ENCODE measurements around the gene RAB3GAP1.

Gene RAB3GAP1

DNA sequence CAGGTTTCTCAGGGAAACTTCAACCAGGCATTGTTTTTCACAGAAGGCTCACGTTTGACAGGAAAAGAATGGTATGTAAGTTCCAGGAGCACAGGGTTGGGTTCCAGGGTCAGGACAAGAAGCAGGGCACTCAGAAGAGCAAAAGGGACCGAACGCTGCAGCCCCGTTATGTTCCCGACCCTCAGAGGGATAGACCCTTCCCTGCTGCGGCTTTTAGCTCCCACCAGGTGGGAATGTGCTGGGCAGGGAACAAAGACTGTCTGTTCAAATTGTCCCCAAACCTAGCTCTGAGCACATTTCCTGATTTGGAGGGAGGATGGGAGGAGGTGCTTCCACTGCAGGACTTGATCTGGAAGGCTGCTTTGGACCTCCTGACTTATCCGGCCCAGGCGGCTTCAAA is 130.1 kb downstream of the RAB3GAP1 start:
- no peak overlapping the region for H3K4me3 ChIP-seq (ENCODE audit: low read depth, low read length)
- TF ChIP-seq, protein P1, sequence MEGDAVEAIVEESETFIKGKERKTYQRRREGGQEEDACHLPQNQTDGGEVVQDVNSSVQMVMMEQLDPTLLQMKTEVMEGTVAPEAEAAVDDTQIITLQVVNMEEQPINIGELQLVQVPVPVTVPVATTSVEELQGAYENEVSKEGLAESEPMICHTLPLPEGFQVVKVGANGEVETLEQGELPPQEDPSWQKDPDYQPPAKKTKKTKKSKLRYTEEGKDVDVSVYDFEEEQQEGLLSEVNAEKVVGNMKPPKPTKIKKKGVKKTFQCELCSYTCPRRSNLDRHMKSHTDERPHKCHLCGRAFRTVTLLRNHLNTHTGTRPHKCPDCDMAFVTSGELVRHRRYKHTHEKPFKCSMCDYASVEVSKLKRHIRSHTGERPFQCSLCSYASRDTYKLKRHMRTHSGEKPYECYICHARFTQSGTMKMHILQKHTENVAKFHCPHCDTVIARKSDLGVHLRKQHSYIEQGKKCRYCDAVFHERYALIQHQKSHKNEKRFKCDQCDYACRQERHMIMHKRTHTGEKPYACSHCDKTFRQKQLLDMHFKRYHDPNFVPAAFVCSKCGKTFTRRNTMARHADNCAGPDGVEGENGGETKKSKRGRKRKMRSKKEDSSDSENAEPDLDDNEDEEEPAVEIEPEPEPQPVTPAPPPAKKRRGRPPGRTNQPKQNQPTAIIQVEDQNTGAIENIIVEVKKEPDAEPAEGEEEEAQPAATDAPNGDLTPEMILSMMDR (IDR thresholded peaks at IDR 0.05; ENCODE audit: low read depth, low read length, missing control alignments), result no peak
- no peak for DNase-seq (ENCODE audit: low read depth)

DNA sequence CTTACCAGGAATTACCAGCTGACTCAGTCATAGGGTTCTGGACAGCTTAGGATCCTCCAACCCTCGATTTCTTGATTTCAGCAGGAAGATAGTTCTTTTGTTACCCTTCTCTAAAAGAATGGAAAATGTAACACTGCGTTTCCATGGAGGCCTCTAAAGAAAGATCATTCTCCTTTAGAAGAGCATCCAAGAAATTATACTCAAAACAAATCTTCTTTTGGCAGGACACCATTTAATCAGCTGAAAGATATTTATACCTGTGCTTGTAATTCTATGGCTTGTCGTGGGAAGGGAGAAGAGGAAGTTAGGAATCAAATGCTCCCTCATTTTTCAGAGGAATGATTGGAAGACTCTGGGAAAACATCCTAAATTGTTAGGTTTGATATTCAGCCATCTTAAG is 130.5 kb downstream of the RAB3GAP1 start:
- no peak for DNase-seq (ENCODE audit: low read depth)
- no peak overlapping the region for H3K4me3 ChIP-seq (ENCODE audit: low read depth, low read length)
- TF ChIP-seq, protein P1 (IDR thresholded peaks at IDR 0.05; ENCODE audit: low read depth, low read length, missing control alignments), result no peak

DNA sequence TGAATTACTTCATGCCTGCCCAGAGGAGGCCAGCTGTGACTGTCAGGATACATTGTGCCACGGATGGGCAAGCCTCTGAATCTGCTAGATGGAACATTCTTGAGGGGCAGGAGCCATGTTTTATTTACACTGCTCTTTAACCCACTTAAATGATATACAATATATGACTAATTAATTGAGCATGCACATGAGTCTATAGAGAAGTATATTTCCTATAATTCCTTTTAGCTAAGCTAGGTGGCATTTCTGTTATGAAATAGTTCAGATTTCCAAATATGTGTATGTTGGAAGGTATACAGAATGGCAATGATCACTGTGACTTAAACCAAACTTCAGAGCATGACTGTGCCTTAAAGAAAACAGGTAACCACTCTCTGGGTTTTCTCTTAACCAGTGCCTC is 131.7 kb downstream of the RAB3GAP1 start:
- TF ChIP-seq, protein P1 (IDR thresholded peaks at IDR 0.05; ENCODE audit: low read depth, low read length, missing control alignments), result no peak
- no peak for DNase-seq (ENCODE audit: low read depth)
- H3K4me3 ChIP-seq (ENCODE audit: low read depth, low read length), result no peak overlapping the region

DNA sequence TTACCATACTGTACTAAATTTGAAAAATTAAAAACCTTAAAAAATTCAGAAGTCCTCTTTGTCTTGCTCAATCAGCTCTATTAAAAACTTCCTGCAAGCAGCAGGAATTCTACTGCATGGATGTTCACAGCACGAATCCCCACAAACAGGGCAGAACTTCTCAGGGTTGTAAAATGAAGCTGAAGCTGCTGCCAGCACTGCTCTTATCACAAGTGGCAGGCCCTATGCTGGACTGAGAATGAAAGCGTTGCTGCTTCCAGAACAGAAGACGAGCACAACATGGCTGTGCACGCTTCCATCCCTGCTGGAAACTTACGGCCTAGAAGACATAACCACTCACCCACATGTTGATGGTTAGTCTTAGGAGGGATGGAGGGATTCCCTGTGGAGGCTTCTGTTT is 134.0 kb downstream of the RAB3GAP1 start:
- TF ChIP-seq, protein P1 (IDR thresholded peaks at IDR 0.05; ENCODE audit: low read depth, low read length, missing control alignments), result no peak
- H3K4me3 ChIP-seq (ENCODE audit: low read depth, low read length), result no peak overlapping the region
- no peak for DNase-seq (ENCODE audit: low read depth)

DNA sequence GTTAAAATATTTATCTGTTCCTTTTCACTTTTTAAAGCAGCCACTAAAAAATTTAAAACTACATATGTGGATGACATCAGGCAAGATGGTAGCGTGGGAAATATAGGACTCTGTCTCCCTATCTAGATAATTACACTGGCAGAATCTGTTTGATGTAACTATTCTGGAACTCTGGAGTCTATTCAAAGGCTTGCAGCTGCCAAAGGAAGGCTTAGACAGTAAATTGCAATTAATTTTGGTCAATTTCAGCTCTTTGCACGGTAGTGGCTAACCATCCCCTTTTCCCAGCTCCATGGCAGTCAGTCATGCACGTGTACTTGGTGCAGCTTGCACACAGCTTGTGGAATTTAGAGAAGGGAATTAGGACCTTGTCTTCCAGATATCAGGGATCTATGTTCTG is 135.2 kb downstream of the RAB3GAP1 start:
- no peak for DNase-seq (ENCODE audit: low read depth)
- TF ChIP-seq, protein P1 (IDR thresholded peaks at IDR 0.05; ENCODE audit: low read depth, low read length, missing control alignments), result no peak
- no peak overlapping the region for H3K4me3 ChIP-seq (ENCODE audit: low read depth, low read length)

DNA sequence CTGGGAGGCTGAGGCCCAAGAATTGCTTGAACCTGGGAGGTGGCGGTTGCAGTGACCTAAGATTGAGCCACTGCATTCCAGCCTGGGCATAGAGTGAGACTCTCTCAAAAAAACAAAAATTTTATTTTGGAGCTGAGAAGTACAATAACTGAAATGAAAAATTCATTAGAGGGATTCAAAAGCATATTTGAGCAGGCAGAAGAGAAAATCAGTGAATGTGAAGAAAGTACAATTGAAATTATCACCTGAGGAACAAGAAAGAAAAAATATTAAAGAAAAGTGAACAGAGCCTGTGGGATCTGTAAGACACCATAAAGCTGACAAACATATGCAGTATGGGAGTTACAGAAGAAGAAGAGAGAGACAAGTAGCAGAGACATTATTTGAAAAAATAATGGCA is 137.1 kb downstream of the RAB3GAP1 start:
- TF ChIP-seq, protein P1 (IDR thresholded peaks at IDR 0.05; ENCODE audit: low read depth, low read length, missing control alignments), result no peak
- DNase-seq (ENCODE audit: low read depth), result no peak
- H3K4me3 ChIP-seq (ENCODE audit: low read depth, low read length), result no peak overlapping the region

DNA sequence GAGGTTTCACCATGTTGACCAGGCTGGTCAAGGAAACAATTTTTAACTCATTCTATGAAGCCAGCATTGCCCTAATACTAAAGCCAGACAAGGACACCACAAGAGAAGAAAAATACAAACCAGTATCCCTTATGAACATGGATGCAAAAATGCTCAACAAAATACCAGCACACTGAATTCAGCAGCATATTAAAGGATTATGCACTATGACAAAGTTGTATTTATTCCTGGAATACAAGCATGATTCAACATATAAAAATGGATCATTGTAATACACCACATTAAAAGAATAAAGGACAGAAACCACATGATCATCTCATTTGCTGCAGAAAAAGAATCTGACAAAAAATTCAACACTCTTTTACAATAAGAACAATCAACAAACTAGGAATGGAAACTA is 138.7 kb downstream of the RAB3GAP1 start:
- no peak for DNase-seq (ENCODE audit: low read depth)
- no peak overlapping the region for H3K4me3 ChIP-seq (ENCODE audit: low read depth, low read length)
- TF ChIP-seq, protein P1 (IDR thresholded peaks at IDR 0.05; ENCODE audit: low read depth, low read length, missing control alignments), result no peak
